ENCODE measurements around the gene TIMM8A.

- no peak for TF ChIP-seq POLR2A (IDR thresholded peaks at IDR 0.05)
- TF ChIP-seq CTCF (IDR thresholded peaks at IDR 0.05): no peak
Measured at GRCh38 chrX:101388604-101389003, 40.1 kb upstream of the TIMM8A start.

All from prostate gland (tissue), 2 donors.